HG02588 (cell line): ENCODE data around the gene KLF6.

Experiments
- ATAC-seq: cut with Tn5 transposase; IDR thresholded peaks from one replicate; pipeline ENCODE4 v1.9.1; 2021; ENCODE audit warnings: mild to moderate bottlenecking, moderate library complexity; ENCODE audit not compliant: unreplicated experiment

The KLF6 gene

DNA sequence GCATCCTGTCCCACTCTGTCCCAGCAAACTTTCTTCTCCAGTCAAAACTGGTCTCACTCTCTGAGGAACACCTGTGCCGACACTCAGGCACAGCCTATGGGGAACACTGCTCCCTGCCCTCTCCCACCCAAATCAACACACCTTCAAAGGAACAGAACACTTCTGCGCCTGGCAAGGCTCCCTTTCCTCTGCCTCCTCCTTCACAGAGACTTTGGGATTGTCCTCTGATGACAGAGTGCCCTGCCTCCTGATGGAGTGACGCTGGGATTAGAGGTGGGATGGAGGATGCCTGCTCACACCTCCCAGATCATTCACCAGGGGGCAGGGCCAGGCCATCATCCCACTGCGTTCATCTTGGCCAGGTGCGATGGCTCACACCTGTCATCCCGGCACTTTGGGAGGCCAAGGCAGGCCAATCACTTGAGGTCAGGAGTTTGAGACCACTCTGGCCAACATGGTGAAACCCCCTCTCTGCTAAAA, 26.5 kb downstream of the KLF6 start:
- no peak for ATAC-seq

DNA sequence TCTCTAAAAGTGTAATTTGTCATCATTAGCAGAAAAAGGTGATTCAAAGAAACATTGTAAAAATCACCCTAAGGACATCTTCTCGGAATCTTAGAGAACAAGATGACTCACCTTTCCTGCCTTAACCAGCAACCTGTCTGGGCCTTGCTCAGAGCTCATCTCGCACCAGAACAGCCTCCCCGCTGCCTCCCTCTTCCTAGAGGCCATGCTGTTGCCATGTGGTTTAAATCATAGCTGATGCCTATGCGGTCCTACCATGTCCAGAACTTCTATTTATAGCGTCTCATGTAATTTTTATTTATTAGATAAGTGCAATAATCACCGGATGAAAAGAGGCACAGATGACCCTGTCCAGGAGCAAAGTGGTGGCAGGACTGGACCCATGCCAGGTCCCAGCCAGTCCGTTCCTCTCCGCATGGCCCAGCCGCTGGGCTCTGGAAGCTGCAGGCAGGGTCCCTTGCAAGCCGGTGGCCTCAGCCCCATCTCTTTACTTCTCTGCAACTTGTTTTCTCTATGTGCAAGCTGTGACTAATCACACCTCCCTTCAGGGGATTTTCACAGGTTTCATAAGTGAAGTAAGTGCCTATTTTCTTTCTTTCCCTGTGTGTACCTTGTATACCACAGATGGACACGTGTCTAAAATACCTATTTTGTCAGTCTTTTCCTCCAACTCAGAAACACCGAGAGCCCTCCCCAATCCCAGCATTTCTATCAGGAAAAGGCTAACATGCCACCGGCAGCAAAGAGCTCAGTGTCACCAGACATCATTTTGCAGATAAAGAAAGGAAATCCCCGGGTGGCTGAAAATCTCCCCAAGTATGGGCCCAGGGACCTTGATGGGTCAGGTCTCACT, 27.1 kb downstream of the KLF6 start:
- peak; percentile 86 for ATAC-seq

DNA sequence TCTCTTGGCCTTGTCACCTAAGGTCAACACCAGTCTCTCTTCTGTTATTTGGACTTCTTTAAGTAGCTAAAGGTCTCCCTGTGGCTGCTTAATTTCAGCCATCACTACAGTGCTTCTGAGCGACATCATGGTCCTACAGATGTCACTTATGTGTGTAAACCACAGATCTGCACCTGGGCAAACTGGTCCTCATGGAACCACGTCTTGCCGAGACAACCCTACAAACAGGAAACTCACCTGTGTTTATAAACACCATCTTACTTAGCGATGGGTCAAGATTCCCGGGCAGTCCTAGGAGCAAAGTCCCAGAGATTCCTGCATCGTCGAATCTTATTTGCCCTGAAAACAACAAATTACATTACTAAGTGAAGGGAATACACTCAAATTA, 27.8 kb downstream of the KLF6 start:
- no peak for ATAC-seq

DNA sequence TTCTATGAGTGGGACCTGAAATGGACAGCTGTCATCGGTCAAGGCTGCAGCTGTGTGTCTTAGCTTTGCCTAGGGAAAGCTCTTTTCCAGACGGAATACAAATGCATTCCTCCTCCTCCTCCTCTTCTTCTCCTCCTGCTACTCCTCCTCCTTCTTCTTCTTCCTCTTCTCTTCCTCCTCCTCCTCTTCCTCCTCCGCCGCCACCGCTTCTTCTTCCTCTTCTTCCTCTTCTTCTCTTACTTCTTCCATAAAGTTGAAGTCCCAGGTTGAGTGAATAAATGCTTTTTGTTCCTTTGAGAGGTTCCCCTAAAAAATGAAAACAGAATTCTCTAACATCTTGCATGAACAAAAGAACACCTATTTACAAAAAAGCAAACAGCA, 28.7 kb downstream of the KLF6 start:
- ATAC-seq = no peak

DNA sequence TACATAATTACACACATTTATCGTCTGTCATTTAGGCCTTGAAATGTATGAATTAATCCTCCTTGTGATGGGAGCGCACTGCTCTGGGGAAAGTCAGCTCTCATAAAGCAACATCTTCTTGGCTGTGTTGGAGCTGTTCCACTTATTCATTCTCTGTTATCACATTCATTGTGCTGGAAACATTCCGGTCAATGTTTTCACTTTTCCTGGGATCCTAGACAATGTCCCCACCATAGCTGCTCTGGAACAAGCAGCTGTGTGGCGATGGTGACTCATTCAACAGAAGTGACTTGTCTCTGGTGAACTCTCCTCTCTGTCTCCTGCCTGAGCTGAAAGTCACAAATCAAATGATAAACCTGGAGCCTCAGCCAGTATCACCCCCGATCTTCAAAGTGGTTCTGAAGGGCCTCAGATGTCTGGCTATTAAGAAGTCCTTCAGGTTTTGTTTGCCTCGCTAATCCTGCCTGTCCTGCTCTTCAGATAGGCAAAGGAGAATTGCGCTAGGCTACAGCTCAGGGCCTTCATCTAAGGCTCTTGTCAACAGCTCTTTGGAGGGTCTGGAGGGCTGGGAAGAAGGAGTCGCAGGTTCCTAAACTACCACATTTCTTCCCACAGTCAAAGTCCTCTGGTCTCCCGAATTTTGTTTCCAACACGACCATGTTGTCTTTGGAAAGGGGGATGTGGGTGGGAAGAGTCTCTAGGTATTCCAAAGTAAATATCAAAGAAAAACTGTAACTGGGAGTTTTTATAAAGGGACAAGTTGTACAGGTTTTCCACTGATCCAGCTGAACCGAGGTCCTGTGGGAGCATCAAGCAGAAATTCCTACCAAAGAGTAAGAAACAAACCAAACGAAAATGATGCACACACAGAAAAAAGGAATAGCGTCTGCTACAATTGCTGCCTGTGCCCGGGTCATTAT, 29.3 kb downstream of the KLF6 start:
- no peak for ATAC-seq

DNA sequence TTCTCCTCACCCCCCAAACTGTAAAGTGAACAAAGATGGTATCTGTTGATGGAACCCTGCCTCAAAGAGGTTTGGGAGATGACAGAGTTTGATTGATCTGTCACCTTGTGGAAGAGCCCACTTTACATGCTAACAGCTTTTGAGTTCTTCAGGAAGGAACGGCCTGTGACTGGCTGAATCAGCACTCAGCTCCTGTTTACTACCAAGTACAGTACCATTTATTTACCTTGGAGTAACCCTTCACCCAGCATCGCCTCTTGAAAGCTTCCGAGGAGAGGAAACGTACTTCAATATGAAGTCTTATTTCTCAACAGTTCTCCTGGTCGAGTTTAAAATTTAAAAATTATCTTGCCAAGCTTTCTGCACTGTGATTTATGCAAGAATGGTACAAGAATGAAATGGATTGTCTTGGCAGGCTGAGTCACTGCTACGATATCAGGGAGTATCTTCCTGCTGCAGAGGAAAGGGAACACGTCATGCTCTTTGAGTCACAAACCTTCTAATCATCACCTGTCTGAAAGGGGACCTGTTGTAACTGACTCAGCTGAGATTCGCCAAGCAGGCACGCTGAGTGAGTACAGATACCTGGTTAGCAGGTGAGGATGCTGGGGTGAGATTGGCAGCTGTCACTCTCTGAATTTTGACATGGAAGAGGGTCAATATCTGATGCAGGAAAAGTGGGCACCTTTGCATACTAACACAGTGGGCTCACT, 30.1 kb downstream of the KLF6 start:
- no peak for ATAC-seq

DNA sequence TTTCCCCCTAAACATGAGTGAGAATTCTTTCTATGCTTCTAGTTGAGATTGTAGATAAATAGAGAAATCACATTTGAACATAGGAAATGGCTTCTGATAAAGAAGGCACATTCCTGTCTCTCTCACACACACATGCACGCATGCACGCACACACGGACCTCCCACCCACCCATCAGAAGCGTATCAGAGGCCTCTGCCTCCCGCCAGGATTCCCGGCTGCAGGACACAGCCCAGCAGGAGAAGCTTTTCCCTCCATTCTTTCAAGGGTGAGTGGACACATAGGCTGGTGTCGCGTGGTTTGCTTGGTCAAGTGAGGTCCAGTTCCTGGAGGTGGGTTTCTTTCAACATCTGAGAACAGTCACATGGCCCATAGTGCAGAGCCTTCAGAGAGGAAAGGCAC, 34.2 kb downstream of the KLF6 start:
- ATAC-seq = no peak

DNA sequence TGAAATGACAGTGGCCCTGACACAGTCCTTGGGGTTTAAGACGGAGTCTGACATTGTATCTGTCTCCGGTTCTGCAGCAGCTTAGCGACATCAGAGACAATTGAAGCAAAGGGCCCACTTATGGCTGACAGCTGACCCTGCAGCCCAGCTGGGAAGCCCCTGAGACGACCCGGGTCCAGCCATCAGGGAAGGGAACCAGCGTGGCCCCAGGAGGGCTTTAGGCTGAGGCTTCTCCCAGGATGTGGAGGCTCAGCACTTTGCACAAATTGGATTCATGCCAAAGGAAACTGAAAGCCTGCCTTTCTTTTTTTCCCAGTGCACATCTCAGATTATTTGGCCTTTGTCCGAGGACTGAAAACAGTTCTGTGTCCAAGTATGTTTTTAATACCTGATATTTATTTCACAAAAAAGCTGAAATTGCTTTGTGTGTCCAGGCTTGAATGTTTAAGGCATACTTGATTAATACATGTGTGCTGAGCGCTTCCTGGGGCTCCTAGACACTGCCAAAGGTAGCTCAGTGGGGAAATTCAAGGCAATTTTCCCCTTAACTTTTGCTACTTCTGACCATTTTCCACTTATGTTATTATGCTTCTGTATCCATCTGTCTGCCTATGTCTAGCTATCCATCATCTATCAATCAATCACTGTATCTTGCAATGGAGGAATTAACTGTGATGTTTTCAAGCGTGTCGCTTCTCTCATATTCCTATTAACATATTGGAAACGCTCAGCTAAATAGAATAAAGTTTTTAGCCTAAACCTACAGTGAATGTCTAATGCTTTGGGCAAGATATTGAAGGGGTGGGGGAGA, 34.8 kb downstream of the KLF6 start:
- no peak for ATAC-seq

DNA sequence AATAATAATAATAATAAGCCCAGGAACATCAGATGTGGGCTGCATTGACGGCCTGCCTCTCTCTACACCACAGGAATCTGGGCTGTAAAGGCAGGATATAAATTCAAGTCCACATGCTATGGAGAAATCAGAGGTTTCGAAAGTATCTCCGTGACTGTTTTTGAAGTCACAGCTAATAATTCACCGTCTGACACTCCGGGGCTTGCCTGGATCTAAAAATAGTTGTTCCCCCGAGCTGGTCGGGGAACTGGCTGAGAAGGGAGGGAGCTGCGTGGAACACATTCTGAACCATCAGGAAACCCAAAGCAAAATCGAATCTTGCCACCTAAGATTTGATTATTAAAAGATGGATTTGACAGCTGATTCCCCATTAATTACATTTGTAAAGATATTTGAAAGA, 35.4 kb downstream of the KLF6 start:
- ATAC-seq = no peak

DNA sequence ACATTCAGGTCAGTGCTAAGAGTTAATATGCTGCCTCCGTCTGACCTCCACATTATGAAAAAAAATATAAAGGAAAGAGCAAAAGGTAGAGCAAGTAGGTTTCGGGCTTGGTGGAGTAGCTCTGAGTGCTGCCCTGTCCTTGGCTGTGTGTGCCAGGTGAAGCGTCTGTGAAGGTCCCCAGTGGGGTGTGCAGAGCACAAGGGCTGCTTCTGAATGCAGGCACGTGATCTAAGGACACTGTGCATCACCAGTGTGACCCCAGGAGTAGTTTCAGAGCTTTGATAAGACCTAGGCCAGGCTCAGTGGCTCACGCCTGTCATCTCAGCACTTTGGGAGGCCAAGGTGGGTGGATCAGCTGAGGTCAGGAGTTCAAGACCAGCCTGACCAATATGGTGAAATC, 36.0 kb downstream of the KLF6 start:
- no peak for ATAC-seq

DNA sequence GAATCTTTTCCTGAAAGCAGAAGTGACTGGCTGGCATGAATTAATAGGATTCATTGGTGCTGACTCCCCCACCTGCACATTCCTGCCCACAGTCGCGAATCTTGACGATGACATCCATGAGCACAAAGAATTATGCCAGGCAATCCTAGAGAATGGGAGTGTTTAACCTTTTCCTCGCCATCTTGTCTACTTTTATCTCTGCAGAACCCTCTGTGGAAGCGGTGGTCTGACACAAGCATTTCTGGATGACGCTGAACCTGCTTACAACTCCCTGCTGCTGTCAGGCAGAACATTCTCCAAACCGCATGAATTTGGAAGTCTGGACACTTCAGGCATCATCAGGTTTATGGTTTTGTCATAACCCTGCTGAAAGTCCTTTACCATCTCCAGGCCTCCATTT, 36.5 kb downstream of the KLF6 start:
- ATAC-seq = no peak

DNA sequence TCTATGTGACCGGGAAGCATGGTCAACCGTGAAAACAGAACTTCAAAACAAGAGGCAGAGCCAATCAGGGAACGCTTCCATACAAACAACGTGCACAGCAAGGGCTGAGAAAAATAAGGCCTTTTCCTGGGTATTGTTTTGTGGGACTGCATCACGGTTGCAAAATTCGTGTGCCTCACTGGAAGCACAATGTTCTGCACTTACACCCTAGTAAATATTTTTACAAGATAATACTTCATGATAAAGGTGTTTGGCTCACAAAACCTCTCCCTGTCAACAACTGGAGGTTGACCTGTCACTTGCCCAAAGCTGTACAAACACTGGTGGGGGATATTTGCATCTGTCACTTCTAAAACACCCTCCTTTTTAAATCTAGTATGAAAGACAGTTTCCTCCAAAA, 37.0 kb downstream of the KLF6 start:
- ATAC-seq = no peak

DNA sequence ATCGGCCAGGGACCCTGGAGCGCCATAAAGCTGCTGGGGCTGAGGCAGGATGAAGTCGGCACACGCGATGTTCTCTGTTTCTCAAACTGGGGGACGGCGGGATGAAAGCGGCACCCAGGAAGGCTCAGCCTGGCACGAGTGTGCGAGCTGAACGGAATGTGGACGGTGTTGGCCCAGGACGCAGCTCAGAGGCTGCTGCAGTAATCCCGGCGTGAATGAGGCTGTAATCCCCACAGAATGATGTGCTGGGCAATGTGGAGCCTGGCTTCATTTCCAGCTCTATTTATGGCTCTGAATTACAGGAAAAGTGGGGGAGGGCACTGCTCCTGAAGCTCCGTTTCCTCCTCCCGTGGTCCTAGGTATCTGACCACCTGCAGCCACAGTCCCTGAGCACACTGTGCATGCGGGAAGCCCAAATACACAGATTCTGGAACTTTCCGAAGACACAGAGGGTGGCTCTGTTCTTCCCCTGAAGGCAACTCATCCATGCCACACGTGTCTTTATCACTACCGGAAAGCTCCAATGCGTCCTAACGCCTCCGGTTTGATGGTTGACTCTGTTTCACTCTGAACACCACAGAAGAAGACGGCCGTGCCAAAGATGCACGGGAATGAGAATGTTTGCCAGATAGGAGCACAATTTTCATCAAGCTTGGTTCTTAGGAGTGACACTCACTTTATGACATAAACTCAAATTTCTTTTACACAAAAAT, 37.6 kb downstream of the KLF6 start:
- no peak for ATAC-seq

DNA sequence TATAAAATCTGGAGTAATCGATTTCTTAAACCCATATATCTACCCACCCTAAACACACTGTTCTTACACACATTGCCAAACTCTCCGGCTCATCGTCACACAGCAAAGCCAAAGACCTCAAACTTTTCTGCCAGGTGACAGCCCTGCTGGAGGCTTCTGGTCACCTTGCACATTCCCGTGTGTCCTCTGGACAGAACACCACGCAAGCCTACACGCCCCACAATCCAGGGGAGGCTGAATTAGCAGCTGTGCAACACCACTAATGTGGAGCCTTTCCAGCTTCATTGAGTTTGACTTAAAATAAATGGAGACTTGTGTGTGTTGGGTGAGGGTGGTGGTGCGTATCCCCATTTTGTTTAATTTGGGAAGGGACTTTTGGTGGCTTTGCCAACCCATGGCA, 38.4 kb downstream of the KLF6 start:
- no peak for ATAC-seq

DNA sequence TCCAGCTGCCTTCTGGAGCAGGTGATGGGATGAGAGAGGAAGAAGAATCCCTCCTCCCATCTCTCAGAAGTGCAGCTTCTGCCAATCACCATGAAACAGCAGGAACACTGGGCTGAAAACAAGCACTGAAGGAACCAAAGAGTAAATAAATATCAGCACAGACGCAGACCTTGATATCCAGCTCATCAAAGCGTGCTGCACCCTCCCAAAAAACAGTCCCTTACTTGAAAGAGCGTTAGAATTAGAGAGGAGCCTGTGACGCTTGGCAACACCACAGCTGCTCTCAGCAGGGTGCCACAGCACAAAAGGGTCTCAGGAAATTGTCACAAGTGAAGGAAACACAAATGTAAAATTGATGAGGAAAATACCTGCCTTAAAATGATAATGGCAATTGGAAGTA, 39.5 kb downstream of the KLF6 start:
- ATAC-seq = no peak

DNA sequence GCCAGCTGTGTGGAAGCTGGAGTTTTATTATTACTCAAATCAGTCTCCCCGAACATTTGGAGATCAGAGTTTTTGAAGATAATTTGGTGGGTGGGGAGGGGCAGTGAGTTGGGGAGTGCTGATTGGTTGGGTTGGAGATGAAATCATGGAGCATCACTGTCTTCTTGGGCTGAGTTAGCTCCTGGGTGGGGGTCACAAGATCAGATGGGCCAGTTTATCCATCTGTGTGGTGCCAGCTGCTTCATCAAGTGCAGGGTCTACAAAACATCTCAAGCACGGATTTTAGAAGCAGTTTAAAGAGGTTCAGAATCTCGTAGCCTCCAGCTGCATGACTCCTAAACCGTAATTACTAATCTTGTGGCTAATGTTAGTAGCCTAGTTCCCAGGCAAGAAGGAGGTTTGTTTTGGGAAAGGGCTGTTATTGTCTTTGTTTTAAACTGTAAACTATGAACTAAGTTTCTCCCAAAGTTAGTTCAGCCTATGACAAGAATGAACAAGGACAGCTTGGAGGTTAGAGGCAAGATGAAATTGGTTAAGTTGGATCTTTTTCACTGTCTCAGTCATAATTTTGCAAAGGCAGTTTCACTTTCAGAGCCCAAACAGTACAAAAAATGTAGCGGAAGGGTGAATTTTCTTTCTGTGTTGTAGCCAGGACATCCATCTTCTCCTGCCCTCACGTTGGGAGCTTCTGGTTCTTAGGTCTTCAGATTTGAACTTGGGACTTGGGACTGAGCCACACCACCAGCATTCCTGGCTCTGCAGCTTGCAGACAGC, 43.1 kb downstream of the KLF6 start:
- no peak for ATAC-seq

DNA sequence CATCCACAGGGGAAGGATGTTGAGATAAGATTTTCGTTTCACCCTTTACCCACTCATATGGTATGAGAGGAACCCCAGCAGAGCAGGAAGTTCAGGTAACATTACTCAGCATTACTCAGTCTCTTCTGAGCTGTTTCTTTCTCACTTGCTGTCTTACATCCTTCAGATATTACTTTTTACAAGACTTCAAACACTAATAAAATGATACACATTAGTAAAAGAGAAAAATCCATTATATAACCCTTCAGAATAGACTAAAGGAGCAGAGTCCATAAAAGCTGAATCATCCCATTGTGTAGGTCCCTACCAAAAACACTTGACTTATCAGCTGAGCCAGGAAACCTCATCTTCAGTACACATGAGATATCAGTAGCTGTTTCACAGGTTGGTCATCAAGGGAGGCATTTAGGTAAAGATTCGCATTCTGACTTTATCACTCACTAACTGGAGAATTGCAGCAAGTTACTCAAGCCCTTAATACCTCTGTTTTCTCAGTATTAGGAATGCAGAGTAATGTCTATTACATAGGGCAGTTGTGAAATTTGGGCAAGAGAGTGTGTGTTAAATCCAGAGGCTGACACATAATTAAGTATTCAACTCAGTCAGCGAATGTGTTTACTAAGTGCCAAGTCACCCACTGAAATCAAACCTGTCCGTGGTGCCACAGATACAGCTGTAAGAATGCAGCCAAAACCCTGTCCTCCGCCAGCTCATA, 44.7 kb downstream of the KLF6 start:
- peak; percentile 66 for ATAC-seq

DNA sequence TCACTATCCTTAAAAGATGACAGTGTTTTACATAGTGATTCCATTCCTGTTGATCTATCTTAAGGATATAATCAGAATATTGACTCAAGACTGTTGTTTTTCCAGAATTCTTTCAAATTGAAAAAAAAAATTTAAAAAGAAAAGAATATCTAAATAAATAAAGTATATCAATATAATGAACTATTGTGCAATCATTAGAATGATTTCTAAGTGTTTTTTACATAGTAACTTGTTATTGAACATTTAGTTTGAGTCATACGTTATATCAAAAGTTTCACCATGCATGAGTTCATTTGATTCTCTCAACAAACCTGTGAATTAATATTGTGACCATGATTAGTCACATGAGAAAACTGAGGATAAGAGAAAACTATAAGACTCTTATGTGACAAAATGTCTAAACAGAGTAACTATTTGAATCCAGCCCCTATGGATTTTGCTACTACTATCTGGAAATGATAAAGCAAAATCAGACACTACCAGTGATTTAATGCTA, 46.1 kb downstream of the KLF6 start:
- ATAC-seq = no peak
